HUDEP-2 (cell line): ENCODE measurements around the gene RDH8.
"Not testable (repeated sequence)": the region's sequence is repeated elsewhere in the genome, so short reads cannot be mapped to it uniquely, and the experiment has no call there.

ENCODE experiments used
- DNase-seq, 76 experiments: peaks; one replicate each; lab custom pipeline; 2025; ENCODE audit not compliant: unreplicated experiment in 76 of 76; lab: John Stamatoyannopoulos, UW

Gene RDH8

GRCh38 chr19:10005632-10006334, 7.5 kb upstream of the RDH8 start:
- DNase-seq: no peak

- DNase-seq: no peak
These were observed 7.0 kb upstream of the RDH8 start for GRCh38 chr19:10006335-10006708.

GRCh38 chr19:10006752-10007323, 6.4 kb upstream of the RDH8 start:
- DNase-seq: no peak

GRCh38 chr19:10007371-10008183, 5.7 kb upstream of the RDH8 start:
- peak in 6 of 76 experiments; percentile 10 to 48 (median 22) for DNase-seq

- DNase-seq: no peak
These were observed 5.0 kb upstream of the RDH8 start for GRCh38 chr19:10008184-10008765.

GRCh38 chr19:10009714-10010224, 3.5 kb upstream of the RDH8 start:
- DNase-seq: no peak

- no peak for DNase-seq
These were observed 3.0 kb upstream of the RDH8 start, which contains the start of gene COL5A3 for GRCh38 chr19:10010247-10010691. Gene COL5A3 (minus strand): TSS chr19:10010504. CDS start chr19:10010385, 119 bp downstream.

- DNase-seq: no peak
These were observed 2.3 kb upstream of the RDH8 start for GRCh38 chr19:10010939-10011338.

GRCh38 chr19:10011974-10012373, 1.3 kb upstream of the RDH8 start:
- DNase-seq: no peak

- DNase-seq: no peak
These were observed 743 bp downstream of the RDH8 start for GRCh38 chr19:10013834-10014618.

GRCh38 chr19:10018263-10018662, 5.0 kb downstream of the RDH8 start:
- no peak for DNase-seq

- DNase-seq: no peak
These were observed 5.5 kb downstream of the RDH8 start for GRCh38 chr19:10018786-10019185.

- no peak for DNase-seq
These were observed 6.0 kb downstream of the RDH8 start for GRCh38 chr19:10019246-10019645.

GRCh38 chr19:10020851-10021250, 7.6 kb downstream of the RDH8 start:
- no peak for DNase-seq

GRCh38 chr19:10021446-10021845, 8.2 kb downstream of the RDH8 start:
- DNase-seq: no peak

GRCh38 chr19:10021863-10022262, 8.6 kb downstream of the RDH8 start:
- DNase-seq: no peak

GRCh38 chr19:10023096-10023495, 9.8 kb downstream of the RDH8 start:
- not testable (repeated sequence) for DNase-seq

- DNase-seq: no peak
These were observed 13.5 kb downstream of the RDH8 start for GRCh38 chr19:10026744-10027143.

- peak in 75 of 76 experiments; percentile 30 to 98 (median 94) for DNase-seq
These were observed 14.1 kb downstream of the RDH8 start for GRCh38 chr19:10027158-10027997.
